HG03103 (cell line): ENCODE measurements around the gene PSAP.

Experiments
- ATAC-seq: cut with Tn5 transposase; IDR thresholded peaks from one replicate; pipeline ENCODE4 v1.9.1; 2021; ENCODE audit warnings: low read depth; ENCODE audit not compliant: unreplicated experiment

PSAP gene

DNA sequence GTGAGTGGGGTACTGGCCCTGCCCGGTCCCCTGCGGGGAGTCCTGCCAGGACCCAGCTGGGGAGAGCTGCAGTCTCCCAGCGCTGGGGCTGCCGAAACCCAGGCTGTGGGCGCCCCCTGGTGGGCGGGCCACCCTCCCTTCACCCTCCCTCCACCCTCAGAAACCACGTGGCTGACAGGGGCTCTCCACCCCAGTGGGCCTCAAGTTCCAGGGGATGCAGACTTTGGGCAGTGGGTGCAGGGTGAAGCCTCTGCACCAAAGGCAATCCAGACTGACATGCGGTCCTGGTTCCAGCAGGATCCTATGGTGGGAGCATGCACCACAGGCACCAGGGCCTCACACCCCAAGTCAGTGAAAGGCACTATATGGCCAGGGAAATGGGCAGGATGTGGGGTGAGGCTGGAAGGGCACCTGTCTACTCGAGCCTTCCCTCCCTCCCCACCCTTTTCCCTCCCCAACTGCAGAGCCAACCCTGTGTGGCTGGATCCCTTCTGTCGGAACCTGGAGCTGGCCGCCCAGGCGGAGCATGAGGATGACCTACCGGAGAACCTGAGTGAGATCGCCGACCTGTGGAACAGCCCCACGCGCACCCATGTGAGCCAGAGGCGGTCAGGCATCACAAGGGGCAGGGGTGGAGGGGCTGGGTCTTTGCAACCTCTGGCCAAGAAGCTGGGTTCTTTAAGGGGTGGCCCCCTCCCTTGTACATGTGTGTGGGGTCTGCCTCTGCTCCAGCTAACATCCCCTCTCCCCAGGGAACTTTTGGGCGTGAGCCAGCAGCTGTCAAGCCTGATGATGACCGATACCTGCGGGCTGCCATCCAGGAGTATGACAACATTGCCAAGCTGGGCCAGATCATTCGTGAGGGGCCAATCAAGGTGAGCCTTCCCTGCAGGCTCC, 38.8 kb downstream of the PSAP start:
- no peak for ATAC-seq

DNA sequence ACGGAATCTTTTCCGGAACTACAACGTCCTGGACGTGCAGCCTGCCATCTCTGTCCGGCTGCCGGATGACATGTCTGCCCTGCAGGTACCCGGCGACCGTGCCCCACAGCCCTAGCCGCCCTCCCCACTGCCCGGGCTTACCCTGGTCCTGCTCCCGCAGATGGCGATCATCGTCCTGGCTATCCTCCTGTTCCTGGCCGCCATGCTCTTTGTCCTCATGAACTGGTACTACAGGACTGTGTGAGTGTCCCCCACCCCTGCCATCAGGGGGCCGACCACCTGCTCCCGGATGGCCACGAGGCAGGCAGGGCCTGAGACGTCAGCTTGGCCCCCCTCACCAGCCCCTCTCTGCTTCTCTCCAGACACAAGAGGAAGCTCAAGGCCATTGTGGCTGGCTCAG, 39.7 kb downstream of the PSAP start:
- ATAC-seq, result no peak

DNA sequence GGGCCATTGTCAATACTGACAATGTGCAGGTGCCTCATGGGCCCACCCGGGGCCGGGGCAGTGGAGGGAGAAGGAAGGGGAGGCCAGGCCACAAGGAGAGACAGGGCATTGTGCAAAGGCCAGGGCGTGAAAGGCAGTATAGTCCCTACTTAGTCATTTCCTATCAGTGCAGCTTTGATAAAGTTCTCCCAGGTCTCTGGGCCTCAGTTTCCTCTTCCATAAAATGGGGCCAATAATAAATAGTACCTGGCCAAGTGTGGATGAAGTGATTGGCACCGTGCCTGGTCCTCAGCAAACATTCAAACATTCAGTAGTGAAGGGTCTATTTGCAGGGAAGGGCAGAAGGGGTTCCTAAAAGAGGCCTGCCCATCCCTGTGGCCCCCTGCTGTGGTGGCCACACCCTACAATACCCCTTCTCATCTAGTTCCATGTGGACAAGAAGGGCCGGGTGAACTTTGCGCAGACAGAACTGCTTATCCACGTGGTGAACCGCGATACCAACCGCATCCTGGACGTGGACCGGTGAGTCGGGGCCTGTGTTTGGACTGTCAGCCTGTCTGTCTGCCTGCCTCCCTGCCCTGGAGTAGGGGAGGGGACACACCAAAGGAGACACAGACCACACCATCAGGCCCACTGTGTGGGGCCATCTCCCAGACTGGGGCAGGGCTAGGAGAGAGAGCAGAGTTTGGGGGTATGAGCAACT, 40.9 kb downstream of the PSAP start:
- ATAC-seq, result no peak

DNA sequence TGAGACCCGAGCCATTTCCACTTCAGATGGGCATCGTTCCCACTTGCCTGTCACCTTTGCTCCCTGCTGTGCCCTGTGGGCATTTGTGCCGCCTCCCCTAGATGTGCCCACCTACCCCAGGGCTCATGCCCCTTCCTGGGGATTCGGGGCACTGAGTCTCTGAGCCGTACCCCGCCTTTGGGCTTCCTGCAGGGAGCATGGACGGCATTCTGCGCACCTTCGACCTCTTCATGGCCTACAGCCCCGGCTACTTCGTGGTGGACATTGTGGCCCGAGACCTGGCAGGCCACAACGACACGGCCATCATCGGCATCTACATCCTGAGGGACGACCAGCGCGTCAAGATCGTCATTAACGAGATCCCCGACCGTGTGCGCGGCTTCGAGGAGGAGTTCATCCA, 41.4 kb downstream of the PSAP start:
- no peak for ATAC-seq

DNA sequence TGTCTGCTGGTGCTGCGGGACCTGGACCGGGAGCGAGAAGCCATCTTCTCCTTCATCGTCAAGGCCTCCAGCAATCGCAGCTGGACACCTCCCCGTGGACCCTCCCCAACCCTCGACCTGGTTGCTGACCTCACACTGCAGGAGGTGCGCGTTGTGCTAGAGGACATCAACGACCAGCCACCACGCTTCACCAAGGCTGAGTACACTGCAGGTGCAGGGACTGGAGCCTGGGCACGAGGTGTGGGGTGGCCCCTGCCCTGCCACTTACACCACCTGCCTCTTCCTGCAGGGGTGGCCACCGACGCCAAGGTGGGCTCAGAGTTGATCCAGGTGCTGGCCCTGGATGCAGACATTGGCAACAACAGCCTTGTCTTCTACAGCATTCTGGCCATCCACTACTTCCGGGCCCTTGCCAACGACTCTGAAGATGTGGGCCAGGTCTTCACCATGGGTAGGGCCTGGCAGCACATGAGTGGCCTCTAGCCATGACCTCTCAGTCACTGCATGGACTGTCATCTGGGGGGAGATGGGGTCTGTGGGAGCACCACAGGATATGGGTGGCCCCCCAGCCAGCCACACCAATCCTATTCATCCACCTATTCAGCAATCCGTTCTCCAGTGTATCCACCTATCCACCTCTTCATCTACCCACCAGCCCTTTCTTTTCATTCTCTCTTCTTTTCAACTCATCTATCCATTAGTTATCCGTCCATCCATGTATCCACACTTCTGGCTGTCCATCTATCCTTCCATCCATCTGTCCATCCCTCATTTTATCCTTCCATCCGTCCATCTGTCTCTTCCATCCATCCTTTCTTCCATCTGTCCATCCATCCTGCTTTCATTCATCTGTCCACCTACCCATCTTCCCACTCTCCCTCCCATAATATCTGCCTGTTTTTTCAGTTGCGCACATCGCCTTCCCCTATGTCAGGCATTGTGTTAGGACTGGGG, 43.2 kb downstream of the PSAP start:
- no peak for ATAC-seq

DNA sequence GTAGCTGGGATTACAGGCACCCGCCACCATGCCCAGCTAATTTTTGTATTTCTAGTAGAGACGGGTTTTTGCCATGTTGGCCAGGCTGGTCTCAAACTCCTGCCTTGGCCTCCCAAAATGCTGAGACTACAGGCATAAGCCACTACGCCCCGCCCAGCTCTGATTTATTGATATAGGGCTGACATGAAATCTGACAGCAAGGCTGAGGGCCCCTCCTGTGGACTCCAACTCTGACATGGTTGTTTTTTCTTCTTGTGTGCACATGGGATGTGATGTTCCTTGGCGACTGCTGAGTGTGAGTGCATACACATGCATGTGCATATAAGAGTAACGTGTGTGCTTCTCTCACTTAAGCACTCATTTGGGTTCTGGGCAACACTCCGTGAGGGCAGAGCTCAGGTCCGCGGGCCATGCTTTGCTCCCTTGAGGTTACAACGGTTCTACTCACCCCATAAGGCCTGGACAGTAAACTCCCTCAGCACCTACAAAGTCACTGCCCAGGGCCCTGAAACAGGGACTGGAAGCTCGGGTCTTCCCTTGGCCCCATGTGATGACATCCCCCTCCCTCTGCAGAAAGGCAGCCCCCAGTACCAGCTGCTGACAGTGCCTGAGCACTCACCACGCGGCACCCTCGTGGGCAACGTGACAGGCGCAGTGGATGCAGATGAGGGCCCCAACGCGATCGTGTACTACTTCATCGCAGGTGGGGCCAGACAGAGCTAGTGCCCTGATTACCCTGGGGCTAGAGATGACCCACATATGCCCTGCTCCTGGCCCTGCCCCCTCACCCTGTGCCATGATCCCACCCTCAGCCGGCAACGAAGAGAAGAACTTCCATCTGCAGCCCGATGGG, 44.1 kb downstream of the PSAP start:
- ATAC-seq, result no peak

DNA sequence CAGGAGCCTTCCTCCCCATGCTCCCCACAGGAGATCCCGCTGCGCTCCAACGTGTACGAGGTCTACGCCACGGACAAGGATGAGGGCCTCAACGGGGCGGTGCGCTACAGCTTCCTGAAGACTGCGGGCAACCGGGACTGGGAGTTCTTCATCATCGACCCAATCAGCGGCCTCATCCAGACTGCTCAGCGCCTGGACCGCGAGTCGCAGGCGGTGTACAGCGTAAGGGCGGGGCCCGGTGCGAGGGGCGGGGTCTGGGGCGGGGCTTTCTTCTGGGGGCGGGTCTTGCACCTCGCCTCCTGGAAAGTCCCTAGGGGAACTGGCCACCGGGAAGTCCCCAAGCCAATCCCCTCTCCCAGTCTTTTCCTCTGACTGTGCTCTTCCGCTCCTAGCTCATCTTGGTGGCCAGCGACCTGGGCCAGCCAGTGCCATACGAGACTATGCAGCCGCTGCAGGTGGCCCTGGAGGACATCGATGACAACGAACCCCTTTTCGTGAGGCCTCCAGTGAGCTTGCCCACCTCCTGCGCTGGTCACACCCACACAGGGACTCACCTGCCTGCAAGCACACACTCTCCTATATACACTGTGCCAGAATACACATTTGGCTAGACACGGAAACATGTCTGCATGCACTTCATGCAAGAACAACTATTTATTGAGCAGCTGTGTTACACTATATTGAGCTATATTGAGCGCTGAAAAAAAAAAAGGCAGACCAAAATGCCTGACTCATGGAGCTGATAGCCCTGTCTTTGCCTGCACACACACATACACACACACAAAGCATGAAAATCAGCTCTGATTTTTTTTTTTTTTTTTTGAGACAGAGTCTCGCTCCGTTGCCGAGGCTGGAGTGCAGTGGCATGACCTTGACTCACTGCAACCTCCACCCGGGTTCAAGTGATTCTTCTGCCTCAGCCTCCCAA, 45.0 kb downstream of the PSAP start:
- ATAC-seq, result no peak

DNA sequence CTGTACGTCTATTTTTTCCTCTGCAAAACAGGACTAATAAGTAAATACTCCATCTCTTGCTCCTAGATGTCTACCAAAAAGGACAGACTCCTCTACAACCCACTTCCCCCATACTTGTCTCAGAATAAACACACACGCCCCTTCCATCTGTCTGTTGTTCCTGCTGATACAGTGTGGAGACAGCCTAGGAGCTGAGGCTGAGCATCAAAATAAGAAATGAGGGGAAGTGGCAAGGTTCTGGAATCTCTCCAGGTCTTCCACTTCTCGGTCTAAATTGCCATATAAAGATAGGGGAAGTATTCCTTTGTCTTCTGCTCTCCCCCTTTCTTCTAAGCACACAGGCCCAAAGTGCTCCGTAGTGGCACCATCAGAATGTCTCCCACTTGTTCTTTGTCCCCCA, 47.0 kb downstream of the PSAP start:
- ATAC-seq, result no peak

DNA sequence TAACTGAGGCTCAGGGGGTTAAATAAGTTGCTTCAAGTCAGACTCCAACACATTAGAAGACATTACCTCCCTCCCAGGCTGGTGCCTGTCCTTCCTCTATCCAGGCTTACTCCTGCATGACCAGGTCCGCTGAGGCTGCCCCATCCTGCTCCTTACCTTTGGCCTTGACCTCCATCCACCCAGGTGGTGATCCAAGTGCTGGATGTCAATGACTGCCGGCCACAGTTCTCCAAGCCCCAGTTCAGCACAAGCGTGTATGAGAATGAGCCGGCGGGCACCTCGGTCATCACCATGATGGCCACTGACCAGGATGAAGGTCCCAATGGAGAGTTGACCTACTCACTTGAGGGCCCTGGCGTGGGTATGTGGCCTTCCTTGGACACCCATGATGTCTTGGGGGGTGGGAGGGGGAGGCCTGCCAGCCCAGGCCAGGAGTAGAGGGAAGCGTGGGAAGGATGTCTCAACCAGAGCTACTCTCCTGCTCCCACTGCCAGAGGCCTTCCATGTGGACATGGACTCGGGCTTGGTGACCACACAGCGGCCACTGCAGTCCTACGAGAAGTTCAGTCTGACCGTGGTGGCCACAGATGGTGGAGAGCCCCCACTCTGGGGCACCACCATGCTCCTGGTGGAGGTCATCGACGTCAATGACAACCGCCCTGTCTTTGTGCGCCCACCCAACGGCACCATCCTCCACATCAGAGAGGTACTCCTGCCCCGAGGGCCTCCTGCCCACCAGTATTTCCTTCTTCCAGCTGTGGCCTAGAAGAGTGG, 48.1 kb downstream of the PSAP start:
- no peak for ATAC-seq

DNA sequence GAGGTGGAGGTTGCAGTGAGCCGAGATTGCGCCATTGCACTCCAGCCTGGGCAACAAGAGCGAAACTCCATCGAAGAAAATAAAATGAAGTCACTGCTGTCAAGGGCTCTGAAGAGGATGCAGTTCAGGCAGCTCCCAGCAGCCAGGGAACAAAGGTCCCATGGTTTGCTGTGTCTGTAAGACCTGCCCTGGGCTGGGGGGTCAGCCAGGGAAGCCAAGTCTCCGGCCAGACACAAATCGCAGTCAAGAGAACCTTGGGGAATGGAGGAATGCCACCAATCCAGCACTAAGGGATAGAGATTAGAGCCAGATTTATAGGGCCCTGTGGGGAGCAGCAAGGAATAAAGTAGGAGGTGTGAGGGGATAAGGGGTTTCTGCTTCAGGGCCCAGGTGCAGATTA, 48.8 kb downstream of the PSAP start:
- no peak for ATAC-seq

DNA sequence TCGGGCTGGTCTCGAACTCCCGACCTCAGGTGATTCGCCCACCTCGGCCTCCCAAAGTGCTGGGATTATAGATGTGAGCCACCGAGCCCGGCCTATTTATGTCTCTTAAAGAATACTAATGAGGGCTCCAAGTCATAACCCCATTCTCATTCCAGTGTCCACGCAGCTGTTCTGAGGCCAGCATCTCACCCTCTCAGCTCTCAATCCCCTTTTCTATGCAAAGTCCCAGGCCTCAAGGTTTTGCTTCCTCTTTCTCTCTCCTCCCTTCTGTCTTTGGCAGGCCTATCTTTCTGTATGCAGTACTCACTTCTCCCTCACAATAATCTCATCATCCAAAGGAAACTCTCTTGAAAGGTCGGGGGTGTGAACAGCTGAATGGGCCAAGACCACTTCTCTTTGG, 49.7 kb downstream of the PSAP start:
- peak; percentile 85 for ATAC-seq

DNA sequence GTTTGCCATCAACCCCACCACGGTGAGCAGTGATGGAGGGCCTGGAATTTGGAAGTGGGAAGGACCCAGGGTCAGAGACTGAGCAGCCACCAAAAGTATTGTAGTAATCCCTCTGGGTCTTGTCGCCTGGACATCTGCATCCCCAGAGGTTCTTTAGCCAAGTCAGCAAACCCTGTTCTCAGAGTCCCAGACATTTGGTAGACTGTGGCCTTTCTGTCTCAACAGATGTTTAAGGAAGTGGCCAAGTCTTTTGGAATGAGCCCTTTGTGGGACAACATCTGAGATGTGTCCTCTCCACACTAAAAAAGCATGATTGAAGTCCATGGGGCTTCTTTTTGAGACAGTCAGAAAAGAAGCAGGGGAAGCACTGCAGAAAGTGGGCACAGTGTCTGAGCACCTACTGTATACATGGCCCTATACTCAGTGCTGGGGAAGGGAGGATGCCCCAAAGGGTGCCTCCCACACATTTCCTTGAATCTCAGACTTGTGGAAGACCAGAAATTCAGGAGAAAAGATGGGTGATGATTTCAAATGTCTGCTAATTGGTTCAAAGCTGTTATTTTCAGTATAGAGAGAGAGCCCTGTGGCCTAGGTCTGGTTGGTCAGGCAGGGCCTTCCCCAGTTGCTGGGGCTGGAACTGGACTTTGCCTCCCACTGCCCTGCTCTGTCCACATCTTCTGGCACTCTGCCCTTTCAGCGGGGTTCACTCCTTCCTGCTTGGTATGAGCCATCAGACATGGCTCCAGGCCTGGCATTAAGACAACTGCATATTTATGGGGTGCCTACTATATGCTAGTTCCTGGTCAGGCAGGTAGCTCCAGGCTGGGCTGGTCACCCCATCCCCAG, 51.2 kb downstream of the PSAP start:
- ATAC-seq, result no peak

DNA sequence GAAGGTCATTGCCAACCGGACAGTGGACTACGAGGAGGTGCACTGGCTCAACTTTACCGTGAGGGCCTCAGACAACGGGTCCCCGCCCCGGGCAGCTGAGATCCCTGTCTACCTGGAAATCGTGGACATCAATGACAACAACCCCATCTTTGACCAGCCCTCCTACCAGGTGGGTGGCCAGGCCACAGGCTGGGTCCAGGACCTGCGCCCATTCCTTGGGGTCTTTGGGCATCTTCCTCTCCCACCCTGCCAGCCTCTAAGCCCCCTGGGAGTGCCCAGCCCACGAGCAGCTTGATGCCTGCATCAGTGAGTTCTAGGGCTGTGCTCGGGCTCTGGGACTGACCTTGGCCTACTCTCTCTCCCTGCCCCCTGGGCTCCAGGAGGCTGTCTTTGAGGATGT, 51.9 kb downstream of the PSAP start:
- no peak for ATAC-seq

DNA sequence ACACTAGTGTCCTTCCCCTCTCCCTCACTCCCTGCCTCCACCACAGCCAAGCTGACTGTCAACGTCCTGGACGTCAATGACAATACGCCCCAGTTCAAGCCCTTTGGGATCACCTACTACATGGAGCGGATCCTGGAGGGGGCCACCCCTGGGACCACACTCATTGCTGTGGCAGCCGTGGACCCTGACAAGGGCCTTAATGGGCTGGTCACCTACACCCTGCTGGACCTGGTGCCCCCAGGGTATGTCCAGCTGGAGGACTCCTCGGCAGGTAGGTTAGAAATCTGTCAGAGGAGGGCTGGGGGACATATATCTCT, 52.8 kb downstream of the PSAP start:
- ATAC-seq, result no peak

DNA sequence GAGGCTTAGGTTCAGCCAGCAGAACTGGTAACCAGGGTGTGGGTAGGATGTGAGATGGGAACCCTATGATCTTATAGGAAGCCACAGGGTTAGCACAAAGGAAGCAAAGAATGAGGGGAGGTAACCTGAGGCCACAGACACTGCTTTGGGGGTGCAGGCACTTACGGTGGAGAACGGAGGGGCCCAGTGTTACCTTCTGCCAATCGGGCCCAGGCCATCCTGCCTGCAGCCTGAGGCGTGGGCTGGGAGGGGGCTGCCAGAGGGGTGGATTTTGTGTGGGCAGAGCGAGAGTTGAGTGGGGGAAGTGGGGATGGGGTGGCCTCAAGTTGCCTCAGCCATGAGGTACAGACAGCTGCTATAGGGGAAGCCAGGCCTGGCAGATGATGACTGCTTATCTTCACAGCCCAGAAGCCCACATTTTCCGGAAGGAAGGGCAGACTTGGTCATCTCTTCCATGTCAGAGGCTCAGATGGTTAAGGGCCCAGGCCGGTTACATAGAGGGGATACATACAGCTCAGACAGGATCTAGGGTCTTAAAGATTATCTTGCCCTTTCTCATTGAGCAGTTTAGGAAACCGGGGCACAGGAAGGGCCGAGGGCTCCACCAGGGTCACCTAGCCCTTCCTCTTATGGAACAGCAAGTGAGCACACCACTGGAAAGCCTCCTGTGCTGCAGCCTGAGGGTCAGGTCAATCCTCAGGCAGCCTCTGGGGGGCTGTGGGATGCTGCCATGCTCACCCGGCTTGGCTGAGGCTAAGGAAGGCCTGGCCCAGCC, 53.3 kb downstream of the PSAP start:
- ATAC-seq, result no peak

DNA sequence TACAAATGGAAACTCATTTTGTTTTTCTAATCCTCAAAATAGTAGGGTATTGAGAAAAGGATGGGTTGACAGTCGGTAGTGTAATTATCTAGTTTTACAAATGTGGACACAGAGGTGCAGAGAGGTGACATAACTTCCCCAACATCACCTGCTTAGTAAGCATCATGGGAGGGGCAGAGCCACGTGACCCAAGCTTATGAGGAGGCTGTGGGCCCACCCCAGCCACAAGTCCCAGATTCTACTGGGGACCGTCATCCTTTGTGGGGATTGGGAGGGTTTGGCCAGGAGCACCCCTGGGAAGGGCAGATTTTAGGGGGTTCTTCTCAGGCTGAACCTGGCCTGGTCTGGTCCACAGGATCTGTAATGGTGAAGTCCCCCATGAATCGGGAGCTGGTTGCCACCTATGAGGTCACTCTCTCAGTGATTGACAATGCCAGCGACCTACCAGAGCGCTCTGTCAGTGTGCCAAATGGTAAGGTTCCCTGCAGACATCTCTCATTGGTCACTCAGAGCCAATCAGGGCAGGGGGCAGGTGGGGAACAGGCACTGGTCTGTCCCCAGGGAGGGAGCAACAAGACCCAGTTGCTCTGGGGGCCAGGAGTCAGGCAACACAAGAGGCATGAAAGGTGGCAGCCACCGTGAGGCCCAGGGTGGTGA, 54.2 kb downstream of the PSAP start:
- no peak for ATAC-seq
